CD4-positive, alpha-beta T cell treated with Interleukin-10 for 1 hour (primary cell): ENCODE data around the gene H1-8.
"Not testable (repeated sequence)": the region's sequence is repeated elsewhere in the genome, so short reads cannot be mapped to it uniquely, and the experiment has no call there.

Experiments
- DNase-seq: peaks from one replicate; pipeline ENCODE4 v3.0.0-alpha.2; 2020

The H1-8 gene

GRCh38 chr3:129515108-129515820 lies 27.7 kb upstream of the H1-8 start:
- not testable (repeated sequence) for DNase-seq

DNA sequence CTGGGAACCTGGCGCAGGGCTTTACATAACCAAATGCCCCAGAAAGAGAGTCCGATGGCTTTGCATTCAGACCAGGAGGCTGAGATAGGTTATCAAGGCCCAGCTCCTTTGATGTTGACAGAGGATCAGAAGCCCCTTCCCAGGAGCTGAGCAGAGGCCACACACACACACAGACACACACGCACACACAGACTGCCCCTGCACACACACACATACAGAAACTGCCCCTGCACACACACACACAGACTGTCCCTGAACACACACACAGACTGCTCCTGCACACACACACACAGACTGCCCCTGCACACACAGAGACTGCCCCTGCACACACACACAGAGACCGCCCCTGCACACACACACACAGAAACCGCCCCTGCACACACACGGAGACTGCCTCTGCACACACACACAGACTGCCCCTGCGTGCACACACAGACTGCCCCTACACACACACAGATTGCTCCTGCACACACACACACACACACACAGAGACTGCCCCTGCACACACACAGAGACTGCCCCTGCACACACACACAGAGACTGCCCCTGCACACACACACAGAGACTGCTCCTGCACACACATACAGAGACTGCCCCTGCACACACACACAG lies 27.0 kb upstream of the H1-8 start:
- DNase-seq: not testable (repeated sequence)

GRCh38 chr3:129517516-129517915 lies 25.5 kb upstream of the H1-8 start:
- DNase-seq: no peak

DNA sequence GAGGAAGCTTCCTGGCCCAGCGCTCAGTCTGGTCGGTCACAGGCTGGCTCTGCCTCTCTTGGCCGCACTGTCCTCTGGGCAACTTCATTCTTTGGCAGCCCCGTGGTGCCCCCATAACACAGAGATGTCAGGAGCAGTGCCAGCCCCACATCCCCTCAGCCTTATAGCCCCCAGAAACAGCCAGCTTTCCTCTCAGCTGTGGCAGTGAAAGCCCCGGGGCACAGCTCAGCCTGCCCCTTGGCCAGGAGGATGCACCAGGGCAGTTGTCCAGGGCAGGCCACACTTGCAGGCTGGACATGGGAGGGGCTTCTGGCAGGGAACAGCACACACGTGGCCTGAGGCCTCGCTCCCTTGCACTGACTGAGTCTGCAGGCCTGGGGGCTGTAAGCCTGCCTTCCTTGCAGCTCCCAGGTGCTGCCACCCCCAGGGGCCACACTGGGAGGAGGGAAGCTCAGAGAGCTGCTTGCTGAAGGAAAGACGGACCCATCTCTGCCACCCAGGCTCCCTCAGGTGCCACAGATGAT lies 24.9 kb upstream of the H1-8 start:
- no peak for DNase-seq

GRCh38 chr3:129518581-129518980 lies 24.4 kb upstream of the H1-8 start:
- DNase-seq: no peak

GRCh38 chr3:129519449-129519848 lies 23.5 kb upstream of the H1-8 start:
- no peak for DNase-seq

GRCh38 chr3:129519896-129520715 lies 22.9 kb upstream of the H1-8 start:
- DNase-seq: no peak

GRCh38 chr3:129520960-129521359 lies 22.0 kb upstream of the H1-8 start:
- DNase-seq: no peak

- no peak for DNase-seq
Measured at GRCh38 chr3:129521611-129522010, 21.4 kb upstream of the H1-8 start.

DNA sequence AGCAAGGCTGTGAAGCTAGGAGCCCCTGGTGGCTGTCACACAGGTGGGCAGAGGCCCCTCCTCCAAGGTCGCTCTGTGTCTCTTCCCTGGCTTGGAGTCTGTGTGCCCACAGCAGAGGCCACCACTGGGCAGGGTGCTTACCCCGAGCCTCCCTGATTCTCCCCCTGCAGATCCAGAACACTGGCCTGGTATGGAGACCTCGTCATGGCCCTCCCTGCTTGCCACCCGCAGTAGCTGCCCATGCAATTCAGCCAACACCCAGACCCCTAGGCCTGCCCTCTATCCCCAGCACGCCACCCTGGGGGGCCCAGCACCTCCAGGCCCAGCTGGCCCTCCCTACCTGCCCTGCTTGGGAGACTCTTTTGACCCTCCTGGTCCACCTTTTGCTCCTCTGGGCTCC lies 20.0 kb upstream of the H1-8 start:
- DNase-seq: no peak

- DNase-seq: no peak
Measured at GRCh38 chr3:129524081-129524480, 18.9 kb upstream of the H1-8 start.

DNA sequence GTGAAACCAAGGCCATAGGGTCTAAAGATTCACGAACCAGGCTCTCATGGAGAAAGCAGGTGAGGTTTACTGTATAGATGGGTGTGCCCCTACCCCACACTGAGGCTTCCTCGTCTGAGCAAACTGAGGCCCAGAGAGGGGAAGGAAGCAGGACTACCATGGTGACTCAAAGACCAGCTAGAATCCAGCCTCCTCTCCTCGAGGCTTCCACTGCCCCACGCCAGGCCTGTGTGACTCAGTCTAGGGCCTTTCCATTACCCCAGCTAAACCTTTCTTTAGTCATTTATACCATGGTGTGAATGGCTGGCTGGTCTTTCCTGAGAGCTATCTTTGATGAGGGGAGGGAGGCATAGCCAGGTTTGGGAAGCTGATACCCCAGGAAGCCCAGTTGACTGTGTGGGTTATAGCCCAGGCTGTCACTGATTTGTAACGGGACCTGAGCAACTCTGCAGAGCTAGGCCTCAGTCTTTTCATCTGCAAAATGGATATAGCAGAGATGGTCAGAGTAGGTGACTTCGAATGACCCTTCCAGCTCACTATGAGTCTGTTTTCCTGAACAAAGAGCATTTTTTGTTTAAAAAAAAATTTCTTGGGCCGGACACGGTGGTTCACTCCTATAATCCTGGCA lies 17.5 kb upstream of the H1-8 start:
- DNase-seq: no peak

GRCh38 chr3:129526121-129526900 lies 16.7 kb upstream of the H1-8 start:
- DNase-seq: peak; percentile 2

GRCh38 chr3:129527262-129527661 lies 15.7 kb upstream of the H1-8 start:
- no peak for DNase-seq

DNA sequence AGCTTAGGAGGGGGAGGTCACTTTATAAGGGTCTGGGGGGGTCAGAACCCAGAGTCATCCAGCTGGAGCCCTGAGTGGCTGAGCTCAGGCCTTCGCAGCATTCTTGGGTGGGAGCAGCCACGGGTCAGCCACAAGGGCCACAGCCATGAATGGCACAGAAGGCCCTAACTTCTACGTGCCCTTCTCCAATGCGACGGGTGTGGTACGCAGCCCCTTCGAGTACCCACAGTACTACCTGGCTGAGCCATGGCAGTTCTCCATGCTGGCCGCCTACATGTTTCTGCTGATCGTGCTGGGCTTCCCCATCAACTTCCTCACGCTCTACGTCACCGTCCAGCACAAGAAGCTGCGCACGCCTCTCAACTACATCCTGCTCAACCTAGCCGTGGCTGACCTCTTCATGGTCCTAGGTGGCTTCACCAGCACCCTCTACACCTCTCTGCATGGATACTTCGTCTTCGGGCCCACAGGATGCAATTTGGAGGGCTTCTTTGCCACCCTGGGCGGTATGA lies 14.3 kb upstream of the H1-8 start, which contains the start of gene RHO:
TSS of gene RHO (plus strand) at position 51 of the 512 bp plus-strand sequence. CDS start at position 146, 95 bp downstream.
- no peak for DNase-seq

DNA sequence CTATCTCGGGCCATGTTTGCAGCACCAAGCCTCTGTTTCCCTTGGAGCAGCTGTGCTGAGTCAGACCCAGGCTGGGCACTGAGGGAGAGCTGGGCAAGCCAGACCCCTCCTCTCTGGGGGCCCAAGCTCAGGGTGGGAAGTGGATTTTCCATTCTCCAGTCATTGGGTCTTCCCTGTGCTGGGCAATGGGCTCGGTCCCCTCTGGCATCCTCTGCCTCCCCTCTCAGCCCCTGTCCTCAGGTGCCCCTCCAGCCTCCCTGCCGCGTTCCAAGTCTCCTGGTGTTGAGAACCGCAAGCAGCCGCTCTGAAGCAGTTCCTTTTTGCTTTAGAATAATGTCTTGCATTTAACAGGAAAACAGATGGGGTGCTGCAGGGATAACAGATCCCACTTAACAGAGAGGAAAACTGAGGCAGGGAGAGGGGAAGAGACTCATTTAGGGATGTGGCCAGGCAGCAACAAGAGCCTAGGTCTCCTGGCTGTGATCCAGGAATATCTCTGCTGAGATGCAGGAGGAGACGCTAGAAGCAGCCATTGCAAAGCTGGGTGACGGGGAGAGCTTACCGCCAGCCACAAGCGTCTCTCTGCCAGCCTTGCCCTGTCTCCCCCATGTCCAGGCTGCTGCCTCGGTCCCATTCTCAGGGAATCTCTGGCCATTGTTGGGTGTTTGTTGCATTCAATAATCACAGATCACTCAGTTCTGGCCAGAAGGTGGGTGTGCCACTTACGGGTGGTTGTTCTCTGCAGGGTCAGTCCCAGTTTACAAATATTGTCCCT lies 13.4 kb upstream of the H1-8 start:
- DNase-seq: no peak

- no peak for DNase-seq
Measured at GRCh38 chr3:129530251-129530791, 12.7 kb upstream of the H1-8 start.

GRCh38 chr3:129530821-129531220 lies 12.2 kb upstream of the H1-8 start:
- no peak for DNase-seq

GRCh38 chr3:129531699-129532098 lies 11.3 kb upstream of the H1-8 start:
- no peak for DNase-seq

- DNase-seq: no peak
Measured at GRCh38 chr3:129532261-129532660, 10.7 kb upstream of the H1-8 start.

- DNase-seq: no peak
Measured at GRCh38 chr3:129533406-129533805, 9.6 kb upstream of the H1-8 start.
